WERI-Rb-1 (cell line): Measurements from ENCODE around the gene CDT1.
A peak's percentile ranks its signal among the peaks of the same experiment; 100 is the strongest.

Experiments used
- DNase-seq: peaks from one replicate; pipeline ENCODE4 v3.0.0-alpha.2; 2020
- H3K27ac ChIP-seq: fragments of 250-450 bp; sonication (Bioruptor Pico); 2 replicates; pipeline ENCODE4 v1.5.1; 2020; ENCODE audit warnings: mild to moderate bottlenecking, moderate library complexity
- H3K27me3 ChIP-seq: fragments of 250-450 bp; sonication (Bioruptor Pico); 2 replicates; pipeline ENCODE4 v1.5.1; 2021; ENCODE audit warnings: mild to moderate bottlenecking, low read depth, moderate library complexity; ENCODE audit not compliant: insufficient read depth, severe bottlenecking
- H3K36me3 ChIP-seq: fragments of 250-450 bp; sonication (Bioruptor Pico); 2 replicates; pipeline ENCODE4 v1.5.1; 2020; ENCODE audit warnings: mild to moderate bottlenecking, moderate library complexity
- H3K4me3 ChIP-seq: 2 replicates; pipeline ENCODE4 v1.5.1; 2011; ENCODE audit warnings: low read depth, mild to moderate bottlenecking, control low read depth, low read length
- H3K9me3 ChIP-seq: fragments of 250-450 bp; sonication (Bioruptor Pico); 2 replicates; pipeline ENCODE4 v1.5.1; 2021; ENCODE audit warnings: mild to moderate bottlenecking, moderate library complexity; ENCODE audit not compliant: severe bottlenecking
- TF ChIP-seq, protein P1 (sequence below): IDR thresholded peaks from 2 replicates; pipeline ENCODE4 v1.5.1; 2011; ENCODE audit warnings: low read depth, mild to moderate bottlenecking, control low read depth, inconsistent platforms, low read length

Gene CDT1

GRCh38 chr16:88805340-88805715, 1.7 kb downstream of the CDT1 start:
- peaks cover 56% of the 10 kb centered on the region for H3K36me3 ChIP-seq
- H3K27me3 ChIP-seq: no peaks in the 10 kb centered on the region
- H3K27ac ChIP-seq: no peak overlapping the region
- H3K4me3 ChIP-seq: peak overlapping the region; percentile 72
- TF ChIP-seq, protein P1, sequence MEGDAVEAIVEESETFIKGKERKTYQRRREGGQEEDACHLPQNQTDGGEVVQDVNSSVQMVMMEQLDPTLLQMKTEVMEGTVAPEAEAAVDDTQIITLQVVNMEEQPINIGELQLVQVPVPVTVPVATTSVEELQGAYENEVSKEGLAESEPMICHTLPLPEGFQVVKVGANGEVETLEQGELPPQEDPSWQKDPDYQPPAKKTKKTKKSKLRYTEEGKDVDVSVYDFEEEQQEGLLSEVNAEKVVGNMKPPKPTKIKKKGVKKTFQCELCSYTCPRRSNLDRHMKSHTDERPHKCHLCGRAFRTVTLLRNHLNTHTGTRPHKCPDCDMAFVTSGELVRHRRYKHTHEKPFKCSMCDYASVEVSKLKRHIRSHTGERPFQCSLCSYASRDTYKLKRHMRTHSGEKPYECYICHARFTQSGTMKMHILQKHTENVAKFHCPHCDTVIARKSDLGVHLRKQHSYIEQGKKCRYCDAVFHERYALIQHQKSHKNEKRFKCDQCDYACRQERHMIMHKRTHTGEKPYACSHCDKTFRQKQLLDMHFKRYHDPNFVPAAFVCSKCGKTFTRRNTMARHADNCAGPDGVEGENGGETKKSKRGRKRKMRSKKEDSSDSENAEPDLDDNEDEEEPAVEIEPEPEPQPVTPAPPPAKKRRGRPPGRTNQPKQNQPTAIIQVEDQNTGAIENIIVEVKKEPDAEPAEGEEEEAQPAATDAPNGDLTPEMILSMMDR: no peak
- DNase-seq: no peak
- H3K9me3 ChIP-seq: no peaks in the 10 kb centered on the region

DNA sequence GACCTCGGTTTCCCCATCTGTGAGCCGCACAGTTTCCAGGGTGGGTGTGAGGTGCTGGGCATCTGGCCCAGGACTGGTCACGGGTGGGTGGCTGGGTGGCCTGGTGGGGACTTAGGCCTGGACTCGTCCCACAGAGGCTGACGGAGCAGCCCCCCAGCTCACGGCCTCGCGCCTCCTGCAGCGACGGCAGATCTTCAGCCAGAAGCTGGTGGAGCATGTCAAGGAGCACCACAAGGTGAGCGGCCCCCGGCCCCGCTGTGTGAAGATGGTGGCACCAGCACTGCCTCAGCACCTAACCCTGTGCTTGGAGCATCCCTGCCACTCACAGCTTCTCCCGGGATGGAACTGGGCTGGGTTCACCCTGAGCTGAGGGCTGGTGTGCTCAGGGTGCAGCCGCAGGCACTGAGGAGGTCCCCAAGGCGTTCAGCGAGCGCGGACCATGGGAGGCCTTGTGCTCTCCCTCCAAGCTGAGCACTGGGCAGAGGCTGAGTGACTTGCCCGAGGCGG, 2.4 kb downstream of the CDT1 start:
- TF ChIP-seq, protein P1: no peak
- Histone ChIP-seq H3K9me3 (no peaks in the 10 kb centered on the region), H3K27ac (no peak overlapping the region), H3K36me3 (peaks cover 56% of the 10 kb centered on the region), H3K4me3 (no peak overlapping the region), H3K27me3 (no peaks in the 10 kb centered on the region)
- no peak for DNase-seq

GRCh38 chr16:88806491-88807111, 3.0 kb downstream of the CDT1 start:
- H3K36me3 ChIP-seq: peaks cover 56% of the 10 kb centered on the region
- H3K4me3 ChIP-seq: no peak overlapping the region
- no peak for DNase-seq
- no peaks in the 10 kb centered on the region for H3K9me3 ChIP-seq
- no peak overlapping the region for H3K27ac ChIP-seq
- TF ChIP-seq, protein P1: no peak
- no peaks in the 10 kb centered on the region for H3K27me3 ChIP-seq

DNA sequence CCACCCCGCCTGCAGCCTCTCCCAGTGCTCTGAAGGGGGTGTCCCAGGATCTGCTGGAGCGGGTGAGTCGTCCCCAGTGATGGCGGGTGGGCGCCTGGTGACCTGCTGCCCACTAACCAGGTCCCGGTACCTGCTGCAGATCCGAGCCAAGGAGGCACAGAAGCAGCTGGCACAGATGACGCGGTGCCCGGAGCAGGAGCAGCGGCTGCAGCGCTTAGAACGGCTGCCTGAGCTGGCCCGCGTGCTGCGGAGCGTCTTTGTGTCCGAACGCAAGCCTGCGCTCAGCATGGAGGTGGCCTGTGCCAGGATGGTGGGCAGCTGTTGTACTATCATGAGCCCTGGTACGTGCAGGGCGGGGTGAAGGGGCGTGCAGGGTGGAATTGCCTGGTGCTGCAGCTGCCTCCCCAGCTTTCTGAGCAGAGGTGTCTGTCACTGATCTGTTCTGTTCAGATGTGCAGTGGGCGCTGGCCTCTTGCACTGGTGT, 3.6 kb downstream of the CDT1 start:
- no peaks in the 10 kb centered on the region for H3K9me3 ChIP-seq
- H3K27me3 ChIP-seq: no peaks in the 10 kb centered on the region
- H3K27ac ChIP-seq: no peak overlapping the region
- H3K36me3 ChIP-seq: peaks cover 56% of the 10 kb centered on the region
- no peak for DNase-seq
- no peak overlapping the region for H3K4me3 ChIP-seq
- TF ChIP-seq, protein P1: no peak

- H3K27ac ChIP-seq: no peak overlapping the region
- H3K36me3 ChIP-seq: peaks cover 56% of the 10 kb centered on the region
- no peak for DNase-seq
- H3K4me3 ChIP-seq: no peak overlapping the region
- TF ChIP-seq, protein P1: no peak
- no peaks in the 10 kb centered on the region for H3K9me3 ChIP-seq
- H3K27me3 ChIP-seq: no peaks in the 10 kb centered on the region
These were observed 4.3 kb downstream of the CDT1 start for GRCh38 chr16:88807626-88808453.
